HepG2 (cell line): ENCODE data around the gene LINS1. TPM values are rescaled to one million over a fixed set of nuclear protein-coding genes. Genes with fewer than 3 reads are reported as not detected.

Experiments
- ATAC-seq: fragments of 200-7000 bp; cut with Tn5 transposase; 3 replicates; pipeline ENCODE4 v1.9.1; 2020; ENCODE audit warnings: mild to moderate bottlenecking, moderate library complexity
- BruUV-seq: library from RNA; stranded (reverse); fragments of 400-500 nt; replicated peaks from 2 replicates; lab custom pipeline; 2021; lab: Mats Ljungman, UMichigan
- CTCF ChIA-PET: fragments of 300-600 bp; formaldehyde crosslinking; extraction: SDS; loops from one replicate; lab custom pipeline; 2021; ENCODE audit warnings: low total read pairs, inconsistent platforms, low intra/inter-chr PET ratio; lab: Yijun Ruan, JAX
- POLR2A ChIA-PET: fragments of 350-600 bp; sonication (Branson Sonifier 250); formaldehyde crosslinking; loops from one replicate; lab custom pipeline; 2020; ENCODE audit warnings: antibody characterized with exemption, inconsistent platforms; lab: Yijun Ruan, JAX
- DNase-seq: peaks from one replicate; pipeline ENCODE4 v3.0.0-alpha.2; 2015; ENCODE audit warnings: low spot score
- FAIRE-seq: peaks from 3 replicates; lab custom pipeline; 2011; peaks lifted over from hg19 to GRCh38; lab: Jason Lieb, UNC
- H2AFZ ChIP-seq: one replicate; pipeline ENCODE4 v1.6.1; 2011; ENCODE audit warnings: low read length, inconsistent platforms
- H3K27ac ChIP-seq: fragments of 300-600 bp; 3 replicates; pipeline ENCODE4 v1.8.0; 2011; ENCODE audit warnings: mixed run types, mild to moderate bottlenecking, mixed read lengths, low read length, inconsistent platforms; ENCODE audit not compliant: insufficient read depth; ENCODE audit errors: extremely low read length
- H3K27me3 ChIP-seq, 2 experiments: fragments of 200-600 bp in 1 of 2; 2 replicates in 1 of 2; 3 replicates in 1 of 2; pipeline versions ENCODE4 v1.6.0 to v1.8.0; 2011; ENCODE audit warnings: low read length in 2 of 2, mild to moderate bottlenecking in 2 of 2, moderate library complexity in 2 of 2, inconsistent platforms in 1 of 2; ENCODE audit not compliant: insufficient read depth in 2 of 2, control insufficient read depth in 1 of 2
- H3K36me3 ChIP-seq, 2 experiments: fragments of 200-600 bp in 1 of 2; replicated peaks in 1 of 2; 2 replicates in 1 of 2; 3 replicates in 1 of 2; pipeline versions ENCODE4 v1.5.1 to v1.8.0; 2011; ENCODE audit warnings: low read length in 2 of 2, inconsistent platforms in 1 of 2; ENCODE audit not compliant: insufficient read depth in 2 of 2, control insufficient read depth in 1 of 2
- H3K4me1 ChIP-seq: 2 replicates; pipeline ENCODE4 v1.5.1; 2012; ENCODE audit warnings: low read length, inconsistent platforms; ENCODE audit not compliant: insufficient read depth
- H3K4me2 ChIP-seq: 2 replicates; pipeline ENCODE4 v1.6.0; 2011; ENCODE audit warnings: low read depth, low read length, inconsistent platforms
- H3K4me3 ChIP-seq, 3 experiments: fragments of 200-600 bp in 1 of 3; sonication (generic), shearing (Covaris generic) in 1 of 3; replicated peaks in 1 of 3; 2 replicates each; pipeline ENCODE4 v1.5.1; 2011 to 2016; ENCODE audit warnings: low read length in 3 of 3, inconsistent platforms in 2 of 3, low read depth in 2 of 3, mild to moderate bottlenecking in 2 of 3, control low read depth in 1 of 3, mixed read lengths in 1 of 3; ENCODE audit not compliant: insufficient read depth in 1 of 3
- H3K79me2 ChIP-seq: one replicate; pipeline ENCODE4 v1.6.1; 2011; ENCODE audit warnings: low read length, inconsistent platforms; ENCODE audit not compliant: insufficient read depth
- H3K9ac ChIP-seq: 2 replicates; pipeline ENCODE4 v1.6.0; 2011; ENCODE audit warnings: mild to moderate bottlenecking, low read depth, low read length, inconsistent platforms; ENCODE audit not compliant: insufficient read depth
- H3K9me3 ChIP-seq: 2 replicates; pipeline ENCODE4 v1.5.1; 2012; ENCODE audit warnings: mild to moderate bottlenecking, low read length
- H4K20me1 ChIP-seq: 2 replicates; pipeline ENCODE4 v1.6.0; 2011; ENCODE audit warnings: inconsistent platforms, mild to moderate bottlenecking, low read length, moderate library complexity; ENCODE audit not compliant: insufficient read depth
- ATF3 ChIP-seq: sonication (generic); formaldehyde crosslinking; IDR thresholded peaks from 2 replicates; pipeline ENCODE4 v1.4.0; 2020; ENCODE audit warnings: missing genetic modification reagents
- CEBPB ChIP-seq: IDR thresholded peaks from 2 replicates; pipeline ENCODE4 v1.6.1; 2011; ENCODE audit warnings: low read depth, low read length, improper control_type of control experiment, borderline replicate concordance
- FOXO4 ChIP-seq: sonication (generic); formaldehyde crosslinking; conservative IDR thresholded peaks from 2 replicates; pipeline ENCODE4 v1.8.1; 2023; ENCODE audit warnings: missing genetic modification reagents
- HOXD1 ChIP-seq: sonication (generic); formaldehyde crosslinking; IDR thresholded peaks from 2 replicates; pipeline ENCODE4 v1.5.0; 2020; ENCODE audit warnings: missing genetic modification reagents
- MAZ ChIP-seq, 2 experiments: sonication (generic) in 1 of 2; formaldehyde crosslinking in 1 of 2; IDR thresholded peaks; 2 replicates each; pipeline versions ENCODE4 v1.5.0 to v1.6.1; 2012 to 2020; ENCODE audit warnings: low read depth in 2 of 2, mild to moderate bottlenecking in 2 of 2, borderline replicate concordance in 1 of 2, improper control_type of control experiment in 1 of 2, low read length in 1 of 2, missing genetic modification reagents in 1 of 2, moderate library complexity in 1 of 2
- NFE2L1 ChIP-seq: sonication (generic); formaldehyde crosslinking; IDR thresholded peaks from 2 replicates; pipeline ENCODE4 v1.4.0; 2020; ENCODE audit warnings: missing genetic modification reagents, mild to moderate bottlenecking, borderline replicate concordance
- PHF21A ChIP-seq: sonication (generic); formaldehyde crosslinking; IDR thresholded peaks from 2 replicates; pipeline ENCODE4 v1.5.0; 2020; ENCODE audit warnings: mild to moderate bottlenecking, missing genetic modification reagents
- RAD51 ChIP-seq: fragments of 450-650 bp; IDR thresholded peaks from 2 replicates; pipeline ENCODE4 v1.6.1; 2016; ENCODE audit warnings: borderline replicate concordance
- SATB2 ChIP-seq: sonication (generic); formaldehyde crosslinking; IDR thresholded peaks from 2 replicates; pipeline ENCODE4 v1.5.0; 2020; ENCODE audit warnings: missing genetic modification reagents
- SMARCC2 ChIP-seq: fragments of 450-650 bp; IDR thresholded peaks from 2 replicates; pipeline ENCODE4 v1.6.1; 2017; ENCODE audit warnings: antibody characterized with exemption, mild to moderate bottlenecking
- SOX13 ChIP-seq, 3 experiments: fragments of 450-650 bp in 1 of 3; sonication (generic) in 1 of 3; formaldehyde crosslinking in 1 of 3; IDR thresholded peaks in 2 of 3; conservative IDR thresholded peaks in 1 of 3; 2 replicates each; pipeline versions ENCODE4 v1.5.0 to v1.6.1; 2016 to 2020; ENCODE audit warnings: antibody characterized with exemption in 1 of 3, mild to moderate bottlenecking in 1 of 3, missing compliant biosample characterization in 1 of 3, missing genetic modification reagents in 1 of 3, moderate library complexity in 1 of 3
- ZBTB7A ChIP-seq: sonication (generic); formaldehyde crosslinking; IDR thresholded peaks from 2 replicates; pipeline ENCODE4 v1.8.0; 2022; ENCODE audit warnings: mild to moderate bottlenecking, missing genetic modification reagents
- ZFAT ChIP-seq: sonication (generic); formaldehyde crosslinking; conservative IDR thresholded peaks from 2 replicates; pipeline ENCODE4 v1.8.1; 2023; ENCODE audit warnings: missing genetic modification reagents, inconsistent platforms
- ZMAT3 ChIP-seq: sonication (generic); formaldehyde crosslinking; conservative IDR thresholded peaks from 2 replicates; pipeline ENCODE4 v1.7.0; 2021; ENCODE audit warnings: missing genetic modification reagents
- ZNF644 ChIP-seq: IDR thresholded peaks from 2 replicates; pipeline ENCODE4 v1.6.1; 2016; ENCODE audit warnings: low read depth
- ZNF878 ChIP-seq: sonication (generic); formaldehyde crosslinking; IDR thresholded peaks from 2 replicates; pipeline ENCODE4 v1.8.1; 2023; ENCODE audit warnings: mild to moderate bottlenecking, missing genetic modification reagents, moderate library complexity
- WGBS: methylation state at CpG from one replicate; pipeline ENCODE4 v1.1.6; 2017; ENCODE audit warnings: low lambda C conversion rate; 5-methylcytosine and 5-hydroxymethylcytosine counted together
- in situ Hi-C: cut with HindIII; loops from 2 replicates; pipeline ENCODE4 v1.10.0; 2017; ENCODE audit warnings: low pct_unique_long_range_greater_than_20kb; ENCODE audit not compliant: extremely low pct_ligation_motif_present
- intact Hi-C: fragments of 100-400 bp; cut with micrococcal nuclease; formaldehyde crosslinking; loops from one replicate; pipeline ENCODE4 v1.10.0; 2022; ENCODE audit not compliant: unreplicated experiment
- polyA plus RNA-seq, 8 experiments: library from polyadenylated mRNA; depleted of rRNA in 3 of 8; stranded (reverse) in 7 of 8; unstranded in 1 of 8; fragments of >200 nt; fragmentation: Illumina TruSeq in 4 of 8; extraction: Trizol in 4 of 8; gene quantifications; 2 replicates each; pipeline versions ENCODE4 v1.2.1 to v1.2.3, GENCODE V29; 2011 to 2016; ENCODE audit warnings: low read depth in 4 of 8, missing spikeins in 1 of 8, mixed read lengths in 1 of 8; ENCODE audit not compliant: insufficient read depth in 1 of 8
- total RNA-seq, 5 experiments: library from RNA; depleted of rRNA; stranded (reverse); fragments of >200 nt; fragmentation: Illumina TruSeq; extraction: Trizol; gene quantifications; 2 replicates each; pipeline ENCODE4 v1.2.3, GENCODE V29; 2016; ENCODE audit warnings: low read depth in 1 of 5
- TF ChIP-seq, protein P1 (sequence below): sonication (generic); formaldehyde crosslinking; IDR thresholded peaks from 2 replicates; pipeline ENCODE4 v1.4.0; 2020; ENCODE audit warnings: mild to moderate bottlenecking, missing genetic modification reagents
- TF ChIP-seq, protein P2 (sequence below): IDR thresholded peaks from 2 replicates; pipeline ENCODE4 v1.6.1; 2016
- TF ChIP-seq, protein P3 (sequence below): sonication (generic); formaldehyde crosslinking; conservative IDR thresholded peaks from 2 replicates; pipeline ENCODE4 v1.8.0; 2022; ENCODE audit warnings: missing genetic modification reagents
- TF ChIP-seq, protein P4 (sequence below): sonication (generic); formaldehyde crosslinking; IDR thresholded peaks from 2 replicates; pipeline ENCODE4 v1.8.0; 2022; ENCODE audit warnings: mild to moderate bottlenecking, missing genetic modification reagents, moderate library complexity

The LINS1 gene
- total and polyA plus RNA-seq, 2 of the 13 experiments (the other 11 are each of a cell fraction or from before 2014, with no cell fraction given), result 9.8 to 10.4 TPM

- H3K4me2 ChIP-seq, result no peak overlapping the region
- no peak for TF ChIP-seq SMARCC2
- no peak for TF ChIP-seq HOXD1 (CRISPR knock-in tag)
- TF ChIP-seq ZNF878 (CRISPR knock-in tag), result no peak
- TF ChIP-seq SATB2 (CRISPR knock-in tag), result no peak
- TF ChIP-seq, protein P1, sequence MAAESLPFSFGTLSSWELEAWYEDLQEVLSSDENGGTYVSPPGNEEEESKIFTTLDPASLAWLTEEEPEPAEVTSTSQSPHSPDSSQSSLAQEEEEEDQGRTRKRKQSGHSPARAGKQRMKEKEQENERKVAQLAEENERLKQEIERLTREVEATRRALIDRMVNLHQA, result no peak
- TF ChIP-seq NFE2L1, result no peak
- TF ChIP-seq CEBPB, result no peak
- TF ChIP-seq, protein P2, sequence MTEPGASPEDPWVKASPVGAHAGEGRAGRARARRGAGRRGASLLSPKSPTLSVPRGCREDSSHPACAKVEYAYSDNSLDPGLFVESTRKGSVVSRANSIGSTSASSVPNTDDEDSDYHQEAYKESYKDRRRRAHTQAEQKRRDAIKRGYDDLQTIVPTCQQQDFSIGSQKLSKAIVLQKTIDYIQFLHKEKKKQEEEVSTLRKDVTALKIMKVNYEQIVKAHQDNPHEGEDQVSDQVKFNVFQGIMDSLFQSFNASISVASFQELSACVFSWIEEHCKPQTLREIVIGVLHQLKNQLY (CRISPR knock-in tag), result no peak
- no peak for TF ChIP-seq ZMAT3 (CRISPR knock-in tag)
- TF ChIP-seq FOXO4 (CRISPR knock-in tag), result no peak
- TF ChIP-seq, protein P3, sequence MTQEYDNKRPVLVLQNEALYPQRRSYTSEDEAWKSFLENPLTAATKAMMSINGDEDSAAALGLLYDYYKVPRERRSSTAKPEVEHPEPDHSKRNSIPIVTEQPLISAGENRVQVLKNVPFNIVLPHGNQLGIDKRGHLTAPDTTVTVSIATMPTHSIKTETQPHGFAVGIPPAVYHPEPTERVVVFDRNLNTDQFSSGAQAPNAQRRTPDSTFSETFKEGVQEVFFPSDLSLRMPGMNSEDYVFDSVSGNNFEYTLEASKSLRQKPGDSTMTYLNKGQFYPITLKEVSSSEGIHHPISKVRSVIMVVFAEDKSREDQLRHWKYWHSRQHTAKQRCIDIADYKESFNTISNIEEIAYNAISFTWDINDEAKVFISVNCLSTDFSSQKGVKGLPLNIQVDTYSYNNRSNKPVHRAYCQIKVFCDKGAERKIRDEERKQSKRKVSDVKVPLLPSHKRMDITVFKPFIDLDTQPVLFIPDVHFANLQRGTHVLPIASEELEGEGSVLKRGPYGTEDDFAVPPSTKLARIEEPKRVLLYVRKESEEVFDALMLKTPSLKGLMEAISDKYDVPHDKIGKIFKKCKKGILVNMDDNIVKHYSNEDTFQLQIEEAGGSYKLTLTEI (CRISPR knock-in tag), result no peak
- TF ChIP-seq ATF3 (CRISPR knock-in tag), result no peak
- no peak for TF ChIP-seq RAD51
- TF ChIP-seq, protein P4, sequence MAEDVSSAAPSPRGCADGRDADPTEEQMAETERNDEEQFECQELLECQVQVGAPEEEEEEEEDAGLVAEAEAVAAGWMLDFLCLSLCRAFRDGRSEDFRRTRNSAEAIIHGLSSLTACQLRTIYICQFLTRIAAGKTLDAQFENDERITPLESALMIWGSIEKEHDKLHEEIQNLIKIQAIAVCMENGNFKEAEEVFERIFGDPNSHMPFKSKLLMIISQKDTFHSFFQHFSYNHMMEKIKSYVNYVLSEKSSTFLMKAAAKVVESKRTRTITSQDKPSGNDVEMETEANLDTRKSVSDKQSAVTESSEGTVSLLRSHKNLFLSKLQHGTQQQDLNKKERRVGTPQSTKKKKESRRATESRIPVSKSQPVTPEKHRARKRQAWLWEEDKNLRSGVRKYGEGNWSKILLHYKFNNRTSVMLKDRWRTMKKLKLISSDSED (CRISPR knock-in tag), result no peak
- no peak for TF ChIP-seq ZNF644 (CRISPR knock-in tag)
- no peak for TF ChIP-seq ZFAT
- no peak for TF ChIP-seq MAZ (IDR thresholded peaks at IDR 0.05; ENCODE audit: borderline replicate concordance, low read depth, low read length)
- TF ChIP-seq MAZ (CRISPR knock-in tag; IDR thresholded peaks at IDR 0.05; ENCODE audit: low read depth), result no peak
- no peak for TF ChIP-seq PHF21A (CRISPR knock-in tag)
- TF ChIP-seq SOX13 (IDR thresholded peaks at IDR 0.05), result no peak
- no peak for TF ChIP-seq SOX13 (CRISPR knock-in tag; conservative IDR thresholded peaks at IDR 0.05 in 1 of 2, IDR thresholded peaks at IDR 0.05 in 1 of 2)
- no peak for TF ChIP-seq ZBTB7A (CRISPR knock-in tag)
- FAIRE-seq, result no peak
- H3K4me3 ChIP-seq, result no peak overlapping the region
- no peak for DNase-seq
- ChIA-PET CTCF (no interaction called here), POLR2A (no interaction called here)
- peaks cover 9 to 71% of the 10 kb centered on the region in 2 experiments; a peak in 4 of 5 replicates for H3K36me3 ChIP-seq
- 100% methylated on average over 2 of the region's 2 CpGs for WGBS
- H4K20me1 ChIP-seq, result no peaks in the 10 kb centered on the region
- H3K9ac ChIP-seq, result no peak overlapping the region
- no TSS peak for BruUV-seq
- H3K79me2 ChIP-seq, result peaks cover 17% of the 10 kb centered on the region
- H2AFZ ChIP-seq, result no peak overlapping the region
- in situ Hi-C loops, result no loop called here
- H3K4me1 ChIP-seq, result no peaks in the 10 kb centered on the region
- no peak overlapping the region for H3K27ac ChIP-seq
- no peaks in the 10 kb centered on the region for H3K9me3 ChIP-seq
- no peaks in the 10 kb centered on the region; a peak in 1 of 5 replicates for H3K27me3 ChIP-seq
- no peak for ATAC-seq
- intact Hi-C loops, result no loop called here
Measured at GRCh38 chr15:100612539-100612938, 10.6 kb upstream of the LINS1 start.
